ENCODE measurements around the gene CADM1.

Gene CADM1

GRCh38 chr11:115458877-115459276 lies 45.3 kb downstream of the CADM1 start:
- DNase-seq: no peak
- in situ Hi-C loops (cut with HindIII; ENCODE audit: low pct_ligation_motif_present, low pct_unique_long_range_greater_than_20kb, low sequenced_read_pairs): no loop called here

GRCh38 chr11:115456019-115456418 lies 48.2 kb downstream of the CADM1 start:
- DNase-seq: no peak
- in situ Hi-C loops (cut with HindIII; ENCODE audit: low pct_ligation_motif_present, low pct_unique_long_range_greater_than_20kb, low sequenced_read_pairs): no loop called here

GRCh38 chr11:115455613-115456012 lies 48.6 kb downstream of the CADM1 start:
- no peak for DNase-seq
- in situ Hi-C loops (cut with HindIII; ENCODE audit: low pct_ligation_motif_present, low pct_unique_long_range_greater_than_20kb, low sequenced_read_pairs): no loop called here

DNA sequence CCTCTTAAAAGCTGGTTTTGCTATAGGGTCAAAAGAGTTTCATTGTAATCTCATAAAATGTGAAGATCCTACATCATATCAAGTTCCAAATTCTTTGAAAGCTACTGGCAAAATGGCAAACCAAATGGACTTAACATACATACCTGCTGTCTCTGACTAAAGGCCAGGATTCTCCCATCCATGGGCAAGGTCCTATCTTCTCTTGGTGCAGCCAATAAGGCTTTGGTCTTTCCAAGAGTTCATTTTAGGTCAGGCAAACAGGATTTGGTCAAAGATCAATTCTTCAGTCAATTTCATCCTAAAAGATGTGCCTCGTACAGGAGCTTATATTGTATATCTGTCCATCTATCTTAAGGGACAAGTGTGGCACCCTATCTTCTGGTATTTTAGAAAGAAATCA lies 49.7 kb downstream of the CADM1 start:
- no peak for DNase-seq
- in situ Hi-C loops (cut with HindIII; ENCODE audit: low pct_ligation_motif_present, low pct_unique_long_range_greater_than_20kb, low sequenced_read_pairs): no loop called here

GRCh38 chr11:115453693-115454490 lies 50.3 kb downstream of the CADM1 start:
- in situ Hi-C loops (cut with HindIII; ENCODE audit: low pct_ligation_motif_present, low pct_unique_long_range_greater_than_20kb, low sequenced_read_pairs): no loop called here

GRCh38 chr11:115452241-115452640 lies 52.0 kb downstream of the CADM1 start:
- in situ Hi-C loops (cut with HindIII; ENCODE audit: low pct_ligation_motif_present, low pct_unique_long_range_greater_than_20kb, low sequenced_read_pairs): no loop called here
- DNase-seq: no peak

More at GRCh38 chr11:115453693-115454490, 50.3 kb downstream of the CADM1 start:
- DNase-seq: no peak

- in situ Hi-C loops (cut with HindIII; ENCODE audit: low pct_ligation_motif_present, low pct_unique_long_range_greater_than_20kb, low sequenced_read_pairs): no loop called here
- no peak for DNase-seq
These were observed 53.7 kb downstream of the CADM1 start for GRCh38 chr11:115450519-115450918.

GRCh38 chr11:115447273-115447864 lies 56.8 kb downstream of the CADM1 start:
- DNase-seq: no peak
- in situ Hi-C loops (cut with HindIII; ENCODE audit: low pct_ligation_motif_present, low pct_unique_long_range_greater_than_20kb, low sequenced_read_pairs): no loop called here

- in situ Hi-C loops (cut with HindIII; ENCODE audit: low pct_ligation_motif_present, low pct_unique_long_range_greater_than_20kb, low sequenced_read_pairs): no loop called here
- DNase-seq: no peak
These were observed 58.0 kb downstream of the CADM1 start for GRCh38 chr11:115446214-115446613.

- in situ Hi-C loops (cut with HindIII; ENCODE audit: low pct_ligation_motif_present, low pct_unique_long_range_greater_than_20kb, low sequenced_read_pairs): no loop called here
These were observed 59.7 kb downstream of the CADM1 start for GRCh38 chr11:115444542-115444941.

DNA sequence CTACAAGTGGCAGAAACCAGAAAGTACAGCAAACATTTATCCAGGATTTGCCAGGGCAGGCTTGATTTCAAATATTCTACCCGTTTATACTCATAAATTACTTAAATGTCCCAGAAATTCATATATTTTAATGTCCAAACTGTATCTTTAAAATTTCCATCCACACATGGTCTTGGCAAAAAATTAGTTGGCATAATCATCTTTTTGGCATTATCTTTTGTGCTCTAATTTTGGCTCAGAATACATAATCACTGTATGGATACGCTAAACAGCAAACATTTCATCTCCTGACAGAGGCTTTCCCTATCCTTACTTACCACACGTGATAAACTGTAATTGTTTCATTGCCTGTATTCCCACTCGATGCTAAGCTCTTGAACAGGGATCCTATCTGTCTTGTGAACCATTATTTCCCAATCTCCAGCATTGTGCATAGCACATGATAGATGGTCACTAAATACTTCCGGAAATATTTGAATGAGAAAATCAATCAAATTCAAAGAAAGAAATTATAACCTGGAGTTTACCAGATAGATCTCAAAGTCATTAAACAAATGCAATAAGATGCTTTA lies 64.2 kb downstream of the CADM1 start:
- in situ Hi-C loops (cut with HindIII; ENCODE audit: low pct_ligation_motif_present, low pct_unique_long_range_greater_than_20kb, low sequenced_read_pairs): no loop called here
- no peak for DNase-seq

More at GRCh38 chr11:115444542-115444941, 59.7 kb downstream of the CADM1 start:
- no peak for DNase-seq

- in situ Hi-C loops (cut with HindIII; ENCODE audit: low pct_ligation_motif_present, low pct_unique_long_range_greater_than_20kb, low sequenced_read_pairs): no loop called here
- peak; percentile 54 for DNase-seq
These were observed 64.8 kb downstream of the CADM1 start for GRCh38 chr11:115439385-115439784.

DNA sequence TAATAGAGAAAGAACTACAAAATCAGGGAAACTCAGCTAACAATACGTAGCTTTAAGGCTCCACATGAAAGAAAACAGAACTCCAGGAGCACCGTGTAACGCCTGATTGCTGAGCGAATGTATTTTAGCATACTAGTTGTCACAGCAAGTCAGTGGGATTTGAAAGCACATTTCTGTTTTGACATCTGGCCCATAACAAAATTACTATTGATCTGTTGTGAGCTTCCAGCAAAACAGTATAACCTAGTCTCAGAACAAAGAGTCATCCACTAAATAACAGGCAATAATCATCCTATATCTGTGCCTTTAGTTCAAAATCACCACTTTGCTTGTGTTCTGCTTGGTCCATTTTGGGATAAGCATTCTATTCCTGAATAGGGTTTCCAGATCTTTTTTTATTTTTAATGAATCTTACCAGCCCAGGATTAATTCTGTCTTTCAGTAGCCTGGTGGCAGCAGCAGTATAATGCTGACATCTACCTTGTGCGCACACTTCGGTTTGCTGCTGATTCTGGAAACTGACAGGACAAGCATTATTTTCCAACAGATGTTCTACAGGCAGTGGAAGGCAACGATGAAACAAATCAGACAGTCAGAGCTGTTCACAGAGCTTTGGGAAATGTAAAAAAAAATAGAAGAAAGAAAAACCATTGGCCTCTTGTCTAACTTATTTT lies 66.2 kb downstream of the CADM1 start:
- in situ Hi-C loops (cut with HindIII; ENCODE audit: low pct_ligation_motif_present, low pct_unique_long_range_greater_than_20kb, low sequenced_read_pairs): no loop called here
- no peak for DNase-seq

GRCh38 chr11:115430345-115430744 lies 73.9 kb downstream of the CADM1 start:
- in situ Hi-C loops (cut with HindIII; ENCODE audit: low pct_ligation_motif_present, low pct_unique_long_range_greater_than_20kb, low sequenced_read_pairs): no loop called here
- no peak for DNase-seq

DNA sequence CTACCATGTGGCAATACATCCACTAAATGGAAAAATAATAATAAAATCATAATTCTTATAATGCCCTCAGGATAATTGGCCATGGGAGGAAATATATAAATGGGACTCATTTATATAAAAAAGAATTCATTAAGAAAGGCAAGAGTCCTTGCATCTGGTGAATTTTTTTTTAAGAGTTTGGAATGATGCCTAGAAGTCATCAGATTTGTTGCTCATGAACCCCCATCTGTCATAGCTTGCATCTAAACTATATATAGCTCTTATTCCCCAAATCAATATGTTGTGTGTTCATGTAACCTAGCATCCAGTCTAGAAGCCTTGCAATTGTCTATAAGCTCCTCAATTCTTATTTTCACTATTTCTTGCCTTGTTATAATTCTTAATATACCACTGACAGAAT lies 75.9 kb downstream of the CADM1 start:
- in situ Hi-C loops (cut with HindIII; ENCODE audit: low pct_ligation_motif_present, low pct_unique_long_range_greater_than_20kb, low sequenced_read_pairs): no loop called here

GRCh38 chr11:115425816-115426215 lies 78.4 kb downstream of the CADM1 start:
- no peak for DNase-seq
- in situ Hi-C loops (cut with HindIII; ENCODE audit: low pct_ligation_motif_present, low pct_unique_long_range_greater_than_20kb, low sequenced_read_pairs): no loop called here

More for the DNA sequence above, 75.9 kb downstream of the CADM1 start:
- DNase-seq: no peak

DNA sequence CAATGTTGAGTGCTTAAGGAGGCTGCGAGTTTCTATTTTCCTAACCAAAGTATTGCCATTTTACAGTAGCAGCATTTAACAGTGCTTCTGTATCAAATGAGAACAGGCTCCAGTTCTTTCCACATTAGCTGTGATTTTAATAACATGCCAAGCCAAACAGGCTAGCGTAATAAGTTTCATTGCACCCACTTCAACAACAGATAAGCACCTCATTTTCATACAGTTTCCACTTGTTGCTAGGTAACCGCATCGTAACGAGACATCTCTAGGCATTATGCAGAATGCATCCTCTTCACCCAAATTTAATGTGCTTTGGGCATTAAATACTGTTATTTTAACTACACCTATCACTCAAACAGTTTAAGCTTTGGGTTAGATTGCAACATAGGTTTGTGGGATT lies 79.0 kb downstream of the CADM1 start:
- in situ Hi-C loops (cut with HindIII; ENCODE audit: low pct_ligation_motif_present, low pct_unique_long_range_greater_than_20kb, low sequenced_read_pairs): no loop called here
- DNase-seq: no peak

GRCh38 chr11:115423728-115424459 lies 80.3 kb downstream of the CADM1 start:
- no peak for DNase-seq
- in situ Hi-C loops (cut with HindIII; ENCODE audit: low pct_ligation_motif_present, low pct_unique_long_range_greater_than_20kb, low sequenced_read_pairs): no loop called here
